Activated B cell treated with CpG ODN at 0.5 μM for 24 hours (primary cell): ENCODE measurements around the gene B3GNT9. TPM values are rescaled to one million over a fixed set of nuclear protein-coding genes. Genes with fewer than 3 reads are reported as not detected.
A peak's percentile ranks its signal among the peaks of the same experiment; 100 is the strongest.

Experiments
- ATAC-seq: fragments of 200-7000 bp; cut with Tn5 transposase; one replicate; pipeline ENCODE4 v1.10.0; 2021; ENCODE audit warnings: low read depth, mild to moderate bottlenecking, moderate library complexity
- CTCF ChIA-PET: fragments of 350-600 bp; sonication (Branson Sonifier 250); formaldehyde crosslinking; loops from one replicate; lab custom pipeline; 2021; ENCODE audit warnings: antibody characterized with exemption; lab: Charles Lee
- POLR2A ChIA-PET: fragments of 350-600 bp; sonication (Branson Sonifier 250); formaldehyde crosslinking; loops from one replicate; lab custom pipeline; 2021; ENCODE audit warnings: antibody characterized with exemption; lab: Charles Lee
- DNase-seq: peaks from one replicate; pipeline ENCODE4 v3.0.0; 2022
- H3K27ac Mint-ChIP-seq: one replicate; pipeline ENCODE4 v1.8.0; 2020; ENCODE audit warnings: mixed read lengths
- H3K27me3 Mint-ChIP-seq: one replicate; pipeline ENCODE4 v1.8.0; 2021; ENCODE audit warnings: mixed read lengths
- H3K36me3 Mint-ChIP-seq: one replicate; pipeline ENCODE4 v1.8.0; 2021; ENCODE audit warnings: low read depth, mixed read lengths
- H3K4me1 Mint-ChIP-seq: one replicate; pipeline ENCODE4 v1.8.0; 2021; ENCODE audit warnings: mixed read lengths
- H3K4me3 Mint-ChIP-seq: one replicate; pipeline ENCODE4 v1.8.0; 2020; ENCODE audit warnings: mild to moderate bottlenecking, mixed read lengths
- H3K9me3 Mint-ChIP-seq: one replicate; pipeline ENCODE4 v1.8.0; 2020; ENCODE audit warnings: mixed read lengths
- CTCF ChIP-seq: fragments of 200-600 bp; IDR thresholded peaks from one replicate; pipeline ENCODE4 v1.8.0; 2022; ENCODE audit warnings: antibody characterized with exemption, mild to moderate bottlenecking
- intact Hi-C: fragments of 100-400 bp; cut with micrococcal nuclease; formaldehyde crosslinking; loops from one replicate; pipeline ENCODE4 v1.15.1; 2024
- total RNA-seq: library from RNA; stranded (reverse); gene quantifications from 2 replicates; pipeline ENCODE4 v1.2.3, GENCODE V29; 2022

Gene B3GNT9
- total RNA-seq, 1 donor from 2014 or later = 0.93 TPM

- POLR2A ChIA-PET = interaction anchor here (0.7 kb wide), 1 partner anchor 312 kb away, joined by 4 read pairs; no protein-coding TSS in a partner anchor
- H3K4me1 Mint-ChIP-seq = peaks cover 17% of the 10 kb centered on the region
- no peaks in the 10 kb centered on the region for H3K9me3 Mint-ChIP-seq
- intact Hi-C loops = no loop called here
- no peak for TF ChIP-seq CTCF
- no peak for ATAC-seq
- no peak for DNase-seq
- peaks cover 8% of the 10 kb centered on the region for H3K27me3 Mint-ChIP-seq
- CTCF ChIA-PET = interaction anchor here (1.5 kb wide), 1 partner anchor 31 kb away, joined by 4 read pairs; no protein-coding TSS in a partner anchor
- H3K4me3 Mint-ChIP-seq = peak overlapping the region; percentile 32
- no peak overlapping the region for H3K27ac Mint-ChIP-seq
- no peaks in the 10 kb centered on the region for H3K36me3 Mint-ChIP-seq
Observed at GRCh38 chr16:67186550-67186950, 35.8 kb upstream of the B3GNT9 start.

DNA sequence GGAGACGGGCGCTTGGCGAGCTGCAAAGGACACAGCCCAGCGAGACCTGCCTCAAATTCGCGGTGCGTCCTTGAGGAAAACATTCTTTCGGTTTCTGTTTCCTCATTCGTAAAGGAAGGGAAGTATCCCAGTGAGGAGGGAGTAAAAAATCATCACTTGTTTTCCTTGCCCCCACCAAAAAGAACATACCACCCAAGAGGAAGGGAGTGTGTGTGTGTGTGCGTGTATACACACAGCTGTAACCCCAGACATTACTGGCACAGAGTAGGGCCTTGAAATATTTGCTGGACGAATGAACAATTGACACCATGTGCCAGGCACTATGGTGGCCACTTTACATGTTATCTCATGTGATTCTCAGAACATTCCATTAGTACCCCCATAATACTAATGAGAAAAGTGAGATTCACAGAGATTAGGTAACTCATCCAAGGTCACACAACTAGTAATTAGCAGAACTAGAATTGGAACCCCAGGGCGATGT lies 34.9 kb upstream of the B3GNT9 start:
- Mint-ChIP-seq H3K9me3 (no peaks in the 10 kb centered on the region), H3K4me1 (peaks cover 14% of the 10 kb centered on the region), H3K27me3 (peaks cover 8% of the 10 kb centered on the region), H3K4me3 (peak overlapping the region; percentile 85), H3K27ac (peak overlapping the region; percentile 46), H3K36me3 (no peaks in the 10 kb centered on the region)
- ChIA-PET POLR2A (interaction anchor here (1.0 to 1.3 kb wide), 4 partner anchors 9 to 168 kb away, joined by 3 to 6 read pairs (median 4); partner anchors contain the start of genes FBXL8, TMEM208 and TRADD), CTCF (interaction anchor here (0.6 to 2.1 kb wide), 10 partner anchors 9 to 290 kb away, joined by 3 to 15 read pairs (median 10); partner anchors contain the start of genes FBXL8 and TRADD)
- DNase-seq = no peak
- ATAC-seq = no peak
- no peak for TF ChIP-seq CTCF
- intact Hi-C loops = loop anchor here (1.0 kb wide), 3 partner anchors 168 to 231 kb away; no protein-coding TSS in a partner anchor

DNA sequence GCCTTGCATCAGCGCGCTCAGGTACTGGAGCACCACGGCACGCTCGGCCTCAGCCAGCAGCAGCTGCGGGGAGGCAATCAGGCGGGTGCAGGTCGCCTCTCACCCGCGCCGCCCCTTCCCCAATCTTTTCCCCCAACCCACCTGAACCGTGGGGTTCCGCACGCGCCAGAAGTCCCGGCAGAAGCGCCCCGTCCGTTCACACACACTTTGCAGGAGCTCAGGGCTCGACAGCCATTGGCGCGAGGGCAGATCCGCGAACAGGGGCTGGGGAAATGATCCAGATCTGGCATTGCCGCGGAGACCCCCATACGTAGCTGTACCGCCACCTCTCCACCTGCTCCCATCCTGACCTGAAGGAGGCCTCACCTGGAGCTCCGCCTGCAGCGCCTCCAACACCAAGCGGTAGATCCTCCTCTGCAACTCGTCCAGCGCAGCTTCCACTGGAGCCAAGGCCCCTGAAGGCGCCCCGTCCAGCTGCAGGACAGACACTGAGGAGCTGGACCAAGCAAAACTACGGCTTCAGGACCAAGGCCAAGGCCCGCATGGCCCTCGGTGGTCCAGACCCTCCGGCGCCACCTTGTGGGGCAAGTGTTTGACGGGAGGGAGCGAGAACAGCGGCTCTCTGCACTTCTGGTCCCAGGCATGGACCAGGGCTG lies 34.3 kb upstream of the B3GNT9 start:
- CTCF ChIA-PET = interaction anchor here (0.6 to 2.1 kb wide), 11 partner anchors 8 to 290 kb away, joined by 3 to 15 read pairs (median 9); partner anchors contain the start of genes FBXL8 and TRADD
- H3K27ac Mint-ChIP-seq = peak overlapping the region; percentile 46
- DNase-seq (peak; percentile 75), ATAC-seq (peak; percentile 26)
- H3K9me3 Mint-ChIP-seq = no peaks in the 10 kb centered on the region
- POLR2A ChIA-PET = interaction anchor here (1.0 to 1.3 kb wide), 5 partner anchors 7 to 167 kb away, joined by 3 to 6 read pairs (median 4); partner anchors contain the start of genes E2F4, FBXL8, TMEM208 and TRADD
- TF ChIP-seq CTCF = no peak
- H3K27me3 Mint-ChIP-seq = peaks cover 8% of the 10 kb centered on the region
- peak overlapping the region; percentile 85 for H3K4me3 Mint-ChIP-seq
- H3K4me1 Mint-ChIP-seq = peaks cover 14% of the 10 kb centered on the region
- no peaks in the 10 kb centered on the region for H3K36me3 Mint-ChIP-seq
- intact Hi-C loops = loop anchor here (1.0 kb wide), 3 partner anchors 168 to 231 kb away; no protein-coding TSS in a partner anchor

DNA sequence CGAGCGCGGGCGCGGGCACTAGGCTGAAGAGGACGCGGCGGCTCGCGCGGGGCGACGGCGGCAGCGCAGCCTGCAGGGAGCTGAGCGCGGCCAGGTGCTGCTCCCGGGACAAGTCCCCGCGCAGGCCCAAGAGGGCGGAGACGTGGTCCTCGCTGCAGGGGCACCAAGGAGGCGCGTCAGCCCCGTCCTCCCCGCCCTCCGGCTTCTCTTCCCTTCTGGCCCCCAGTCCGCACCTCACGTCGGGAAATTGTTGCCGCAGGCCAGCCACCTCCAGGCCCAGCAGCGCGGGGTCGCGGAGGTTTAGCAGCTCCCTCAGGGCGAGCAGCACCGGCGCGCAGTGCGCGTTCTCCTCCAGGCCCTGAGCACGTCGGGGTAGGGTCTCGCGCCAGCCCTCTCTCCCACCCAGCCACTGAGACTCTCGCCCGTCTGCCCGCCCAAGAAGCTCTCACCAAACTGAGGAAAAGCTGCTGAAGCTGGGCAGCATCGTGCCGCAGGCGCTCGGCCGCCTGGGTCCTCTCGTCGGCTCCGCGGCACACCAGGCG lies 33.7 kb upstream of the B3GNT9 start:
- Mint-ChIP-seq H3K36me3 (no peaks in the 10 kb centered on the region), H3K9me3 (no peaks in the 10 kb centered on the region), H3K27ac (no peak overlapping the region), H3K4me1 (peaks cover 14% of the 10 kb centered on the region), H3K27me3 (peaks cover 8% of the 10 kb centered on the region), H3K4me3 (peak overlapping the region; percentile 85)
- CTCF ChIA-PET = interaction anchor here (0.7 to 2.1 kb wide), 9 partner anchors 8 to 230 kb away, joined by 3 to 15 read pairs (median 10); partner anchors contain the start of genes FBXL8 and TRADD
- DNase-seq = no peak
- no peak for TF ChIP-seq CTCF
- intact Hi-C loops = no loop called here
- ATAC-seq = no peak
- POLR2A ChIA-PET = interaction anchor here (1.0 to 1.3 kb wide), 4 partner anchors 8 to 167 kb away, joined by 4 to 6 read pairs (median 4); partner anchors contain the start of genes E2F4, FBXL8, TMEM208 and TRADD
